GM18907 (cell line): Measurements from ENCODE around the gene RASA4.
"Not testable (repeated sequence)": the region's sequence is repeated elsewhere in the genome, so short reads cannot be mapped to it uniquely, and the experiment has no call there.

Experiments
- ATAC-seq: cut with Tn5 transposase; IDR thresholded peaks from one replicate; pipeline ENCODE4 v1.9.1; 2021; ENCODE audit warnings: mild to moderate bottlenecking, moderate library complexity; ENCODE audit not compliant: unreplicated experiment

Gene RASA4

DNA sequence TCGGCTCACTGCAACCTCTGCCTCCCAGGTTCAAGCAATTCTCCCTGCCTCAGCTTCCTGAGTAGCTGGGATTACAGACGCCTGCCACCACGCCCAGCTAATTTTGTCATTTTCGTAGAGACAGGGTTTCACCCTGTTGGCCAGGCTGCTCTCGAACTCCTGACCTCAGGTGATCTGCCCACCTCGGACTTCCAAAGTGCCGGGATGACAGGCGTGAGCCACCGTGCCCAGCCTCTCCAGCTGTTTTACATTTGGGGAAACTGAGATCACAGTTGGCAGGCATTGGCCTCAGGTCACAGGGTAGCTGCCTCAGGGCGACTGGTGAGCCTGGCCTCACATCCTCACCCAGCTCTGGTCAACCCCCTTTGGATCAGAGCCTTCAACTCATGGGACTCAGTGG is 6.8 kb downstream of the RASA4 start:
- ATAC-seq = not testable (repeated sequence)

DNA sequence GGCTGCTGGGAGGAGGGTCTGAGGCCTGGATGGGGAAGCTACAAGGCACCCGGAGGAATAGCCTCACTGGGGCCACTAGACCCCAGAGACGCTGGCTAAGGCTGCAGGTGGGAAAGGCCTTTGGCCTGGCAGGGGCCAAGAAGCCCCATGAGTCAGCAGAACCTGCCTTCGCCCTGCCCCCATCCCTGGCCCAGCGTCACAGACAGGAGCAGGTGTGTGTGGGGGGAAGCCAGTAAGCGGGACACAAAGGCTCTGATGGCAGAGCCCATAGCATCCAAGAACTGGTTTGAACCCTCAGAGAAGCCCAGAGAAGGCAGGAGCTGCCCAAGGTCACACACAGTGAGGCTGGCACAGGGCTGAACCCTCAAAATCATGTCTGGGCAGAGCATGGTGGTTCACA is 9.7 kb downstream of the RASA4 start:
- ATAC-seq = not testable (repeated sequence)

DNA sequence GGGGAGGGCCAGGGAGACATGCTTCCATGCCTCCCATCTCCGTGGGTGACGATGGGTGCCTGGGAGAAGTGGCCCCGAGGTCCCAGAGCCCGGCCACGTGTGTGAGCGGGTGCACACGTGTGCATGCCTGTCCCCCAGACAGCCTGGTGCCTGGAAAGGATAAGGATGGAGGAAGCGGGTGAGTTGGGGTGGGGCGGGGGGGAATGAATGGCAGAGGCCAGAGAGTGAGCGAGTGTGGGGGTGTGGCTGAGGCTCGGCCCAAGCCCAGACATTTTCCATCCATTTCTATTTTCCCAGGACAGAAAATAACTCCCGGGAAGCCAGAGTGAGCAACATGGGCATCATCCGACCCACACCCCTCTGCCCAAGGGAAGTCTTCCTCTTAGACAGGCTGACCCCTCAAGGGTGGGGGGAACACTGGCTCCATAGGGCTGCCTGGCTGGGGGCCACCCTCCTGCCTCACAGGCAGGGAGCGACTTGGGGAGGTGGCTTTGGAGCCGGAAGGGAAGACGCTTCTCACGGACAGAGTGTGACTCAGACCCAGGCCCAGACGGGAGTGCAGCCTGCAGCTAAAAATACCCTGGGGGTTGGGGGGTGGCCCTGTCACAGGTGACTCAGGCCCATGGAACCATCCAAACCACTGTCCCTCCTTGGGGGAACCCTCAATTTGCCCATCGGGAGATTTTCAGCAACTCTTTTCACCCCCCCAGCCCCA is 12.0 kb downstream of the RASA4 start:
- not testable (repeated sequence) for ATAC-seq

DNA sequence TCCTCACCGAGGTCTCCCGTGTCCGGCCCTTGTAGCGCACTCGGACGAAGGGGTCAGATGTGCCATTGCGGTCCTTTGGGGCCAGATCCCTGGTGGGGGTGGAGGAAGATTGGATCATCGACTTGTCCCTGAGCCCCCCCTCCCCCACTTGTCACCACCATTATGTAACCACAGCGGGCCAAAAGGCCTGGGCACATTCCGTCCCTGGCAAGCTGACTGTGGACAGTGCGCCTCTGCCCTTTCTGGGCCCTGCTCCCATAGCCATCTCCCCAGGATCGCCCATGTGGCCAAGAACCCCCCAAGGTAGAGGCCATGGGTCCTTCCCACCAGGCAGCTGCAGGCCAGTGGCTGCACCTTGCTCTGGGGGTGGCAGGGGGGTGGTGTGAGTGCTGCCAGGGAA is 14.2 kb downstream of the RASA4 start:
- not testable (repeated sequence) for ATAC-seq

DNA sequence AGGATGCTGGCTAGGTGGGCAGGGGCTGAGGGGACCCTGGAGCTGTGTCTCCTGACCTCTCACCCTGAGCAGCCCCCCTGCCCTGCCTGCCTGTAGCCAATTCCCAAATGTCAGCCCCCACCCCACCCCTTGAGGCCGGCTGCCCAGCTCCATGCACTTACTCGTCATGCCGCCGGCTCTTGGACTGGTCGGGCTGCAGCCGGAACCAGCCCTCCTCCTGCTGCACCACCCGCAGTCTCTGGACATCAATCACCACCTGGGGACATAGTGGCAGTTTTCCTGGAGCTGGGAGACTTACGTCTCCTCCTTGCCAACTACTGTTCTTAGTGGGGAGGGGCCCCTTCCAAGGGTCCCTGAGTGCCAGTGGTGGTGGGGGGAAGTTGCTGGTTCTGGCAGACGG is 16.9 kb downstream of the RASA4 start:
- ATAC-seq = not testable (repeated sequence)

DNA sequence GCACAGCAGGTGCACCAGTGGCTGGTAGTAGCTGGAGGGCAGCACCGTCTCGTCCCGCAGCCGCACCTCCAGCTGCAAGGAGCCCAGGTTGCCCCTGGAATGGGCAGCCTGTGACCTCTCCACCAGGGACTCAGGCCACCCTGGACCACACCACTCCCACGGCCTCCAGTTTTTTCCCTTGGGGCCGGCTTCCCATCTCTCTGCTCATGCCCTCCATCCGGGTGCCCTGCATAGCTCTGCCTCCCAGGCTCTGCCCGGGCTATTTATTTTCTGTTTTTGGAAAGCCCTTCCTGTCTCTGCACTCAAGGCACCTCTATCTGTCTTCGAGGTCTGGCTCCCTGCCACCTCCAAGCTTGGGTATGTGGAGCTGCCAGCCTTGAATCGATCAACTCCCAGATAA is 20.5 kb downstream of the RASA4 start:
- ATAC-seq = not testable (repeated sequence)

DNA sequence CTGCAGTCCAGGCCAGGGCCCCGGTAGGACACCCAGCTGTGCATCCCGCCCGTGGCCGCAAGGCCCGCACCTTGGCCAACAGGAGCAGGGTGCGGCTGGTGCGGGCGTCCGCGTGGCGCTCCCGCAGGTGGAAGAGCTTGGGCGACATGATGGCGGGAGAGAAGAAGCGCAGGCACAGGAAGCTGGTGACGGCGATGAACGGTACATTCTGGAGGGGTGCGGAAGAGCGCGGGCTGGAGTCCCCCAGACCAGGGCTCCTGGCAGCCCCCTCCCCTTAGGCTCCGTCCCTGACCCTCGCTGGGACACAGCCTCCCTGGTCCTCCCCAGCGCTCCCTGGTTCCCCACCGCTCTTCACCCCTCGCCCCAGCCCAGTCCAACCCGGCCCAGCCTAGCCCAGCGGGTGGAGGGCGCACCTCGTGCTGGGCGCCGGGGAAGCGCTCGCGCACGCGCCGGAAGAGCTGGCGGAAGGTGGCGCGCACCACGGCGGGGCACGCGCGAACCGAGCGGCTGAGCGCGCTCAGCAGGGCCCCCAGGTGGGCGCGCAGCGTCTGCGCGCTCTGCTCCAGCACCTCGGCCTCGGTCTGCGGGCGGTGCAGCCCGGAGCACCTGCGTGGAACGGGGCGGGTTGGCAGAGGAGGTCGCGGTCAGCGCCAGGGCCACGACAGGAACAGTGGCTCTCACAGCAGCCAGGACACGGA is 22.8 kb downstream of the RASA4 start:
- ATAC-seq = peak; percentile 64

DNA sequence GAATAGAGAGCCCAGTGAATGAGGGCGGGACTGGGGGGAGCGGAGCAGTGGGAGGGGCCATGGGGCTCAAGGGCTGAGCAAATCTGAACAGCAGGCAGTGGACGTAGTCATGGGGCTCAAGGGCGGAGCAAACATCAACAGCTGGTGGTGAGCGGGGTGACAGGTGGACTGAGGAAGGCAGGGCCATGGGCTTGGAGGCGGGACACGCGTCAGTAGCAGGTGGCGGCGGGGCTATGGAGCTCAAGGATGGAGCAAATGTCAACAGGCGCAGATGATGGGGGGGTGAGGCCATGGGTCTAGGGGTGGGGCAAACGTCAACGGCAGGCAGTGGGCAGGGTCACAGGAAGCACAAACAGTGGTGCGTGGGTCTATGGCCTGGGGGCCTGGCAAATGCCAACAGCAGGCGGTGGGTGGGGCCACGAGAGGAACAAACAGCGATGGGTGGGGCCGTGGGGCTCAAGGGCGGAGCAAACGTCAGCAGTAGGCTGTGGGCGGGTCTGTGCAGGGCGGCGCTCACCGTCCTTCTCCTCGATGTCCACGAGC is 24.0 kb downstream of the RASA4 start:
- ATAC-seq = peak; percentile 56

DNA sequence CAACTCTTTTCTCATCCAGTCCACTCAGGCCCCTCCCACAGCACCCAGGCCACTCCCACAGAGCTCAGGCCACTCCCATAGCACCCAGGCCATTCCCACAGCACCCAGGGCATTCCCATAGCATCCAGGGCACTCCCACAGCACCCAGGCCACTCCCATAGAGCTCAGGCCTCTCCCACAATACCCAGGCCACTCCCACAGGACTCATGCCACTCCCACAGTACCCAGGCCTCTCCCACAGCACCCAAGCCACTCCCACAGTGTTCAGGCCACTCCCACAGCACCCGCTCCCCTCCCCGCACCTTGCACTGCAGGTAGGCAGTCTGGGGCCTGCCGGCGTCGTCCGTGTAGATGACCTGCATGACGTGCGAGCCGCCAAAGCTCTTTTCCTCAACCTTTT is 26.7 kb downstream of the RASA4 start:
- ATAC-seq = not testable (repeated sequence)

DNA sequence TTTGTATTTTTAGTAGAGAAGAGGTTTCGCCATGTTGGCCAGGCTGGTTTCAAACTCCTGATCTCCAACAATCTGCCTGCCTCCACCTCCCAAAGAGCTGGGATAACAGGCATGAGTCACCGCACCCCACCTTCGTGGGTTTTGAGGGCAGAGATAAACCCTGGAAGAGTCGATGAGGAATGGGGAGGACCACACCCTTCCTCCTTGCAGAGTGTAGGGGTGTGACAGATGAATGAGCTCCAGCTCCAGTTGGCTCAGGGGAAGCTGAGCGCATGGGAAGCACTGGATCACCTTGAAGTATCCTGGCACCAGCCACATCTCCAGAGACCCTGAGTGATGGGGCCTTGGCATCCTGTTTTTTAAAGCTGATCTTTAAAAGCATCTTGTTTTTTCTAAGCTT is 33.1 kb downstream of the RASA4 start:
- ATAC-seq = not testable (repeated sequence)

DNA sequence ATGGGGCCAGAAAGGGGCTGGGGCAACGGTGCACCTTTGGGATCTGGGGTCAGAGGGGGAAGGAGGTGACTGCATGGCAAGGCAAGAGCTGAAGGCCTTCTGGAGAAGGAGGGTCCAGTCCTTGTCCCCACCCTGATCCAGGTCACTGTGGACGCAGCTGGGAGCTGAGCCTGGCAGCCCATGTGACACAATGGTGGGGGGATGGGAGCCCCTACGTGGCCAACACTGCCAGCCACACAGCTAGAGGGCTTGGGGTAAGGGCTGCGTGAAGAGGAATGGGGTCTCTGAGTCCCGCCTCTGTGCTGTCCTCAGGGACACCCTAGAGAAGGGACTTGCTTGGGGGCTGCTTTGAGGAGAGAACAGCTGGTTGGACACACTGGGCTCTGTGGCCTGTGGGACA is 34.8 kb downstream of the RASA4 start:
- not testable (repeated sequence) for ATAC-seq

DNA sequence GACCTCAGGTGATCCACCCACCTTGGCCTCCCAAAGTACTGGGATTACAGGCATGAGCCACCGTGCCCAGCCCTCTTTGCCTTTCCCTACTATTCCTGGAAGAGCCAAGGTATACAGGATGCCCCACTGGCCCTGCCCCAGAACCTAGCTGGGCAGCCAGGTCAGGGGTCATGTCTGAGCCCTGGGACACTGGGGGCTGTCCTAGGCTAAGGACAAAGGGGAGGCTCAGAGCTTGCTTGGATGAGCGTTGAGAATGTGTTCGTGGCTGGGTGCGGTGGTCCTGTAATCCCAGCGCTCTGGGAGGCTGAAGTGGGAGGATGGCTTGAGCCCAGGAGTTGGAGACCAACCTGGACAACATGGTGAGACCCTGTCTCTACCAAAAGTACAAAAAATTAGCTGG is 38.1 kb downstream of the RASA4 start:
- not testable (repeated sequence) for ATAC-seq

DNA sequence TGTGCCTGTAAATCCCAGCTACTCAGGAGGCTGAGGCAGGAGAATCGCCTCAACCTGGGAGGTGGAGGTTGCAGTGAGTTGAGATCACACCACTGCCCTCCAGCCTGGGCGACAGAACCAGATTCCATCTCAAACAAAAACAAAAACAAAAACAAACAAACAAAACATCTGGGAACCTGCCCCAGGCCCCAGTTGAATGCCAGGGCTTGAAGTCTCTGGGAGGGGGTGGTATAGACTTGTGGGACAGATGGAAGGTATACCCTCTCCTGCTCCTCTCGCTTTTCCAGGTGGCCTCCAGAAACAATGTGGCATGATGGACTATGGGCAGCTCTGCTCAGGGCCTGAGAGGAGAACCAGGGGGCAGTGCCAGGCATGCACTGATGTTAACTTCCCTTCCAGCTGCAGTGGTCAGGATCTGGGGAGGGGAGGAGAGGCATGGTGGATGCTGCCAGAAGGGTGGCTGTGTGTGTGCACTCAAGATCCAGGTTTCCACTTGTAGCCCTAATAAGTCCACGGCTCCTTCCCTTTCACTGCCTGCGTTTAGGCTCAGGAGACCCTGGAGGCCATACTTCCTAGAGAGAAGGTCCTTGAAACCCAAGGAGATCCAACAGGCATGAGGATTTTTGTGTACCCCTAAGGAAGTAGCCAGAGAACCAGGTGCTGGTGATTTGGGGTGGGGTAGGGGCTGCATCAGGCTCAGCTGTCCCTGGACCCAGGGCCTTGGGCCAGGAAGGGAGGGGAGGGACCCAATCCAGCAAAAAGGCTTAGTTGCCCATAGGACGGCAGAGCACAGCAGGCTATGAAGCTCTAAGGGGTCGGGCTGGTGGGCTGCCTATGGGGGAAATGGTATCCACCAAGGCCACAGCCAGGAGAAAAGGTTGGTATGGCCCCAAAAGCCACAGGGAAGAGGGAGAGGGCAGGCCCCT is 39.0 kb downstream of the RASA4 start:
- ATAC-seq = not testable (repeated sequence)

DNA sequence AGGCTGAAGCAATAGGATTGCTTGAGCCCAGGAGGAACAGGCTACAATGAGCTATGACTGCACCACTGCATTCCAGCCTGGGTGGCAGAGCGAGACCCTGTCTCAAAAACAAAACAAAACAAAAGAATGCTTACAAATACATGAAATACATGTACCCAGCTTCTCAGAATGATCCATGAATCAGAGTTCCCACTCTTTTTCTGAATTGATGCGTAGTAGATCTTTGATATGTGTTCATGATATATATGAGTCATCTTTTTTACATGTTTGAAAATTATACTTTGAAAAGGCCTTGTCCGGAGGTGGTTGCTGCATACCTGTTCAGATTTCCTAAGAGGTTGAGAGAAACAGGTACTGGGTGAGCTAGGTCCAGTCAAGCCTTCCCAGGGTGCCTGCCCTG is 40.2 kb downstream of the RASA4 start:
- ATAC-seq = not testable (repeated sequence)

DNA sequence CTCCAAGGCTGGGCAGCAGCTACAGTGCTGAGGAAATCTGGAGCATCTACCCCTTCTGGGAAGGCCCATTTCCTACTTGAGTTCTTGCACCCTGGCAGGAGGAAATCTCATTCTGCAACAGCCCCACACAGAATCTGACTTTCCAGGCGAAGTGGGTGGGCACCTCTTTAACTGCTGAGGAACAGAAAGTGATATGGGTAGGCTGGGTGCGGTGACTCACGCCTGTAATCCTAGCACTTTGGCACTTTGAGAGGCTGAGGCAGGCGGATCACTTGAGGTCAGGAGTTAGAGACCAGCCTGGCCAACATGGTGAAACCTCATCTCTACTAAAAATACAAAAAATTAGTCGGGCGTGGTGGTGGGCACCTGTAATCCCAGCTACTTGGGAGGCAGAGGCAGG is 41.9 kb downstream of the RASA4 start:
- not testable (repeated sequence) for ATAC-seq

DNA sequence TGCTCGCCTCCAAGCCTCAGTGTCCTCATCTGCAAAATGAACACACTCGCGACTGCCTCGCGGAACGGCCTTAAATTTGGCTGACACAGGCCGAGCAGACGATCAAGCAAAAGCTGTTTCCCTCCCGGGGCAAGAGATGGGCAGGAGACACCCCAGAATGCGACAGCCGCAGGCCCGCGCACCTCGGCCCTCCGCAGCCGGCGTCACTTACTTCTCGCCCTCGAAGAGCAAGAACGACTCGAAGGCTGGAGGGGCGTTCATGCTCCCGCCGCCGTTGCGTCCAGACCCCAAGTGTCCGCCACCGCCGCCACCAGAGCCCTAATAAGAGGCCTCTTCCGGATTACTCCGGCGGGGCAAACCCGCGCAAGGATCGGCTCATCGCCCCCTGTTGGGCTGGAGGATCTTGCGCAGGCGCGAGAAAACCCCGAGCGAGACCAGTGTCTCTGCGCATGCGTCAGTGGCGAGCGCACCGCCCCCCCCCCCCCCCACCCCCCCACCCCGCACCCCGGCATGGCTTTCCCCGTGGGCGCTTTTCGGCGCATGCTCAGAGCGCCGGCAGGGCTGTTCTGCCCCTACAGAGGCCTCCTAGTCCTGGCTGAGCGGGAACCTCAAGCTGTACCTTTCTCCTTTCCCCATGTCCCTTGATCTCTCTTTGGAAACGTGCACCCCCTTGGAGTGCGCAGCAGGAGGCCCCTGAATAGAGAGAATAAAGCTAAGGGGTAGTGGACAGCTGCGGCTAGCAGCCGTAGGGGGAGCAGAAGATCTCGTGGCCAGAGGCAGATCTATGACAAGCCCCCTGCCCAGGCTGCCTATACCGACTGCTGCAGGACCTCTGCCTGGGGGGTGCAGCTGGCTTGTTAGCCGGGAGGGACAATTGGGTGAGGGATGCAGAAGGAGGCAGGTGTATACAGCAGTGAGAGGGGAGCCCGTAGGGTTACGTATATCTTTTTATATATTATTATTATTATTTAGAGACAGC is 44.0 kb downstream of the RASA4 start, which contains the start of gene POLR2J3:
Gene POLR2J3, minus strand, starts transcription at position 323 of the 979 bp plus-strand sequence. Its CDS starts 62 bp downstream, at position 261.
- ATAC-seq = peak; percentile 94

DNA sequence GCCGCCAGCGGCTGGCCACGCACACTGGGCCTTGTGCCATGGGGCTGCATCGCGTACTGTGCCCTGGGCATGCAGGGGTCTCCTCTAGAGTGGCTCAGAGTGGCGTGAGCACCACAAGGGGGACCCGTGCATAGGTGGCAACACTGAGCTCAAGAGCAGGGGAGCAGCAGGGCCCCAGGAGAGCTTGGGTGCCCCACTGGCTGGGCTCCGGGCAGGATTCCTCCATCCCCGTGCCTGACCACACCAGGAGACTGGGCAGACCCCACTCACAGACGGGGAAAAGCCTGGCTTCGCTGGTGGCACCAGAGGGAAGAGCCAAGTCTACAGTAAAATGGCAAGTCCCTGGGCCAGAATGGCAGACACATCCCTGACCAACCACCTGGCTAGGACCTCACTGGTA is 47.9 kb downstream of the RASA4 start:
- not testable (repeated sequence) for ATAC-seq

DNA sequence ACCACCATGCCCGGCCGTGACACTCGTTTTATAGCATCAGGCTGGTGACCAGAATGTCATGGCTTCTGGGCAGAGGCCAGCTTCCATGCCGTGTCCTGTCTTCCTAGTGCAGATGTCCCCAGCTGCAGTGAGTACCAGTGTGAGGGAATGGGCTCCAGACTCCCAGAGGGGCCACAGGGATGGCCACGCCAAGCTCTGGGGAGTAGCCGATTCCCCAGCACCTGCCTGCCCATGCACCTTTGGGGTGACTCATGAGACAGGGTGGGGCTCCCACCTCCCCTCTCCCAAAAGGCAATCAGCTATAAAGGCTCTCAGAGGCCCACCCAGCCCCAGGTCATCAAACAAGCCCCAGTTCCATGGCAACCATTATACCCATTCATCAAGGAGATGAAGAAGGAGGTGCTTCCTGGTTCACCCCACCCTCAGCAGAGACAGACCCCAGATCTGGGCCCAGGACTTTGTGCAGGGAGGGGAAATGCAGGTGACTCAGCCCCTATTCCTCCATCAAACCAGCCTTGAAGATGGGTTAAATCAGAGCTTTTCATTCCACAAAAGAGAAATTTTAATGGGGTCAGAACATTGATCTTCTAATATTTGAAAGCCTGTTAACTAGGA is 65.6 kb downstream of the RASA4 start, which contains the start of gene SPDYE2:
Gene SPDYE2, plus strand, starts transcription at position 419 of the 615 bp plus-strand sequence. CDS start 2,030 bp downstream, outside the sequence.
- not testable (repeated sequence) for ATAC-seq

DNA sequence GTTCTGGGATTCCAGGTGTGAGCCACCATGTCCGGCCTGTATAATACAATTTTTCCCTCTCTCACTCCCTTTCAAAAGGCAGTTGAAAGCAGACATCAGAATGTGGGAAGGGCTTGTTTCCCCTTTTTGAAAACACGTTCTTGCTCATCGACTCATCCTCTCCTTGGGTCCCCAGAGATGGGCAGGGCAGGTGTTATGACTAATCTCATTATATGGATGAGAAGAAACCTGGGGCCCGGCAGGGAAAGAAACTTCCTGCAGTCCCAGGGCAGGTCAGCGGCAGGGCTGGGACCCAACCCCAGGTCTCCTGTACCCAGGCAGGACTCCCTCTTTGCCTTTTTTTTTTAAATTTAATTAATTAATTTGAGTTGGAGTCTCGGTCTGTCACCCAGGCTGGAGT is 70.2 kb downstream of the RASA4 start:
- peak; percentile 60 for ATAC-seq
